HepG2 (cell line): Measurements from ENCODE around the gene FETUB. TPM values are rescaled to one million over a fixed set of nuclear protein-coding genes. Genes with fewer than 3 reads are reported as not detected.

Experiments used
- AHR ChIP-seq: IDR thresholded peaks from 2 replicates; pipeline ENCODE4 v1.6.1; 2018; ENCODE audit warnings: missing genetic modification reagents, missing compliant biosample characterization
- ARNT2 ChIP-seq: sonication (generic); formaldehyde crosslinking; IDR thresholded peaks from 2 replicates; pipeline ENCODE4 v1.8.0; 2022; ENCODE audit warnings: mild to moderate bottlenecking, low read depth, missing genetic modification reagents, moderate library complexity
- ATF2 ChIP-seq: sonication (generic); formaldehyde crosslinking; IDR thresholded peaks from 2 replicates; pipeline ENCODE4 v1.4.0; 2020; ENCODE audit warnings: missing genetic modification reagents
- CERS6 ChIP-seq: sonication (generic); formaldehyde crosslinking; IDR thresholded peaks from 2 replicates; pipeline ENCODE4 v1.5.0; 2020; ENCODE audit warnings: missing genetic modification reagents
- EEA1 ChIP-seq: sonication (generic); formaldehyde crosslinking; IDR thresholded peaks from 2 replicates; pipeline ENCODE4 v1.5.1; 2020; ENCODE audit warnings: mild to moderate bottlenecking, missing genetic modification reagents, borderline replicate concordance
- HNRNPH1 ChIP-seq: fragments of 200-400 bp; formaldehyde crosslinking; optimal IDR thresholded peaks from 2 replicates; pipeline ENCODE3; 2017; ENCODE audit warnings: mild to moderate bottlenecking, low read depth, low read length
- HNRNPK ChIP-seq: fragments of 200-400 bp; formaldehyde crosslinking; IDR thresholded peaks from 2 replicates; pipeline ENCODE4 v1.6.1; 2018; ENCODE audit warnings: low read length, low read depth, moderate library complexity, mild to moderate bottlenecking; ENCODE audit not compliant: poor library complexity, severe bottlenecking
- KDM3A ChIP-seq: IDR thresholded peaks from 2 replicates; pipeline ENCODE4 v1.6.1; 2018; ENCODE audit warnings: low read depth, missing compliant biosample characterization
- KIAA2018 ChIP-seq: sonication (generic); formaldehyde crosslinking; IDR thresholded peaks from 2 replicates; pipeline ENCODE4 v1.5.0; 2020; ENCODE audit warnings: mild to moderate bottlenecking, missing genetic modification reagents, borderline replicate concordance
- NFKBIZ ChIP-seq: IDR thresholded peaks from 2 replicates; pipeline ENCODE4 v1.6.1; 2018; ENCODE audit warnings: missing genetic modification reagents, missing compliant biosample characterization
- NR1H2 ChIP-seq: sonication (generic); formaldehyde crosslinking; IDR thresholded peaks from 2 replicates; pipeline ENCODE4 v1.8.1; 2022; ENCODE audit warnings: low read depth, missing genetic modification reagents, borderline replicate concordance
- POLR2AphosphoS2 ChIP-seq: IDR thresholded peaks from 2 replicates; pipeline ENCODE4 v1.6.1; 2011; ENCODE audit warnings: low read depth, low read length, improper control_type of control experiment
- RBFOX2 ChIP-seq: fragments of 200-400 bp; formaldehyde crosslinking; IDR thresholded peaks from 2 replicates; pipeline ENCODE4 v1.6.1; 2017; ENCODE audit warnings: low read depth, mild to moderate bottlenecking, low read length
- SRF ChIP-seq: IDR thresholded peaks from 2 replicates; pipeline ENCODE4 v1.6.1; 2011; ENCODE audit warnings: mild to moderate bottlenecking, low read depth, low read length, moderate library complexity
- ZNF260 ChIP-seq: sonication (generic); formaldehyde crosslinking; IDR thresholded peaks from 2 replicates; pipeline ENCODE4 v1.4.0; 2020; ENCODE audit warnings: missing genetic modification reagents, low read depth, mild to moderate bottlenecking, borderline replicate concordance
- ZNF576 ChIP-seq: sonication (generic); formaldehyde crosslinking; IDR thresholded peaks from 2 replicates; pipeline ENCODE4 v1.4.0; 2020; ENCODE audit warnings: mild to moderate bottlenecking, missing genetic modification reagents
- ZNF768 ChIP-seq: sonication (generic); formaldehyde crosslinking; IDR thresholded peaks from 2 replicates; pipeline ENCODE4 v1.4.0; 2020; ENCODE audit warnings: missing genetic modification reagents
- ZNF781 ChIP-seq: sonication (generic); formaldehyde crosslinking; IDR thresholded peaks from 2 replicates; pipeline ENCODE4 v1.5.1; 2020; ENCODE audit warnings: borderline replicate concordance, mild to moderate bottlenecking, missing genetic modification reagents; ENCODE audit errors: not compliant biosample characterization
- ZNF788 ChIP-seq: sonication (generic); formaldehyde crosslinking; IDR thresholded peaks from 2 replicates; pipeline ENCODE4 v1.5.0; 2020; ENCODE audit warnings: mild to moderate bottlenecking, missing genetic modification reagents, borderline replicate concordance
- polyA plus RNA-seq, 8 experiments: library from polyadenylated mRNA; depleted of rRNA in 3 of 8; stranded (reverse) in 7 of 8; unstranded in 1 of 8; fragments of >200 nt; fragmentation: Illumina TruSeq in 4 of 8; extraction: Trizol in 4 of 8; gene quantifications; 2 replicates each; pipeline versions ENCODE4 v1.2.1 to v1.2.3, GENCODE V29; 2011 to 2016; ENCODE audit warnings: low read depth in 4 of 8, missing spikeins in 1 of 8, mixed read lengths in 1 of 8; ENCODE audit not compliant: insufficient read depth in 1 of 8
- total RNA-seq, 5 experiments: library from RNA; depleted of rRNA; stranded (reverse); fragments of >200 nt; fragmentation: Illumina TruSeq; extraction: Trizol; gene quantifications; 2 replicates each; pipeline ENCODE4 v1.2.3, GENCODE V29; 2016; ENCODE audit warnings: low read depth in 1 of 5

The FETUB gene
- total and polyA plus RNA-seq, 2 of the 13 experiments (the other 11 are each of a cell fraction or from before 2014, with no cell fraction given) = 2.1 to 4.4 TPM

- peak; percentile 40 for TF ChIP-seq ZNF781 (CRISPR knock-in tag)
- no peak for TF ChIP-seq KDM3A
- TF ChIP-seq AHR (CRISPR knock-in tag) = no peak
- peak; percentile 29; the same call in 1 of the 2 replicates for TF ChIP-seq SRF
- no peak for TF ChIP-seq ZNF768
- no peak for TF ChIP-seq NFKBIZ (CRISPR knock-in tag)
- TF ChIP-seq HNRNPK = no peak
- no peak for TF ChIP-seq KIAA2018 (CRISPR knock-in tag)
- TF ChIP-seq HNRNPH1 = no peak
- no peak for TF ChIP-seq ZNF260
- peak; percentile 80 for TF ChIP-seq ATF2
- TF ChIP-seq CERS6 = no peak
- no peak for TF ChIP-seq ARNT2 (CRISPR knock-in tag)
- TF ChIP-seq ZNF576 (CRISPR knock-in tag) = no peak
- TF ChIP-seq EEA1 = no peak
- no peak for TF ChIP-seq RBFOX2
- TF ChIP-seq NR1H2 (CRISPR knock-in tag) = no peak; the same call in 1 of the 2 replicates
- peak; percentile 69; the same call in 1 of the 2 replicates for TF ChIP-seq ZNF788
- no peak for TF ChIP-seq POLR2AphosphoS2
These were observed 9.1 kb upstream of the FETUB start (continued) for GRCh38 chr3:186630950-186631641.
